ENCODE measurements around the gene CYTH4.

CYTH4 gene

GRCh38 chr22:37346505-37346895 lies 64.2 kb downstream of the CYTH4 start:
- no peaks in the 10 kb centered on the region for H3K4me1 Mint-ChIP-seq (ENCODE audit: low read depth)
- no peak overlapping the region for H3K4me3 Mint-ChIP-seq
- H3K27me3 Mint-ChIP-seq (ENCODE audit: low read depth) = peaks cover 3% of the 10 kb centered on the region
- H3K36me3 Mint-ChIP-seq (ENCODE audit: low read depth) = no peaks in the 10 kb centered on the region
- DNase-seq (ENCODE audit: low spot score) = no peak
- no peaks in the 10 kb centered on the region for H3K9me3 Mint-ChIP-seq
- H3K27ac Mint-ChIP-seq = no peak overlapping the region

- no peaks in the 10 kb centered on the region for H3K4me1 Mint-ChIP-seq (ENCODE audit: low read depth)
- H3K9me3 Mint-ChIP-seq = no peaks in the 10 kb centered on the region
- no peak for DNase-seq (ENCODE audit: low spot score)
- H3K4me3 Mint-ChIP-seq = no peak overlapping the region
- no peaks in the 10 kb centered on the region for H3K36me3 Mint-ChIP-seq (ENCODE audit: low read depth)
- H3K27me3 Mint-ChIP-seq (ENCODE audit: low read depth) = peaks cover 3% of the 10 kb centered on the region
- no peak overlapping the region for H3K27ac Mint-ChIP-seq
Measured at GRCh38 chr22:37349043-37349814, 66.9 kb downstream of the CYTH4 start.

DNA sequence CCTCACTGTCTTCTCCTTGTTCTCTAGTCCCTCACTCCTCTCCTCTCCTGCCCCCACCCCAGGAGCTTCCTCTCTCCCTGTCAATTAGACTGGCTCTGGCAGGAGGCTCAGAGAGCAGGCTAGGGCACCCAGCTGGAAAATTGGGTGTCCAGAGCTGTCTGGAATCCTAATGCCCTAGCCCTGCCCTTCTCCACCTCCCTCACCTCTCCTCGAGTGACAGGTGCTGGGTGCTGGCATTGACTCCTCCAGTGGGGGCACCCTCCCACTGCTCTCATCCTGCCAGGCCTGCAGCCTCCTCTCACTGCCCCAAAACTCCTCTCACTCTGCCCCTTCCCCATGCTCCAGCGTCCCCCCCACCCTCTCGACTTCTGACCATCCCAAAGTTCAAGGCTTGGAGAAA lies 68.9 kb downstream of the CYTH4 start:
- H3K27ac Mint-ChIP-seq = no peak overlapping the region
- DNase-seq (ENCODE audit: low spot score) = no peak
- no peaks in the 10 kb centered on the region for H3K36me3 Mint-ChIP-seq (ENCODE audit: low read depth)
- no peak overlapping the region for H3K4me3 Mint-ChIP-seq
- H3K9me3 Mint-ChIP-seq = no peaks in the 10 kb centered on the region
- no peaks in the 10 kb centered on the region for H3K4me1 Mint-ChIP-seq (ENCODE audit: low read depth)
- H3K27me3 Mint-ChIP-seq (ENCODE audit: low read depth) = no peaks in the 10 kb centered on the region

- no peaks in the 10 kb centered on the region for H3K36me3 Mint-ChIP-seq (ENCODE audit: low read depth)
- H3K27ac Mint-ChIP-seq = no peak overlapping the region
- no peaks in the 10 kb centered on the region for H3K27me3 Mint-ChIP-seq (ENCODE audit: low read depth)
- H3K4me1 Mint-ChIP-seq (ENCODE audit: low read depth) = no peaks in the 10 kb centered on the region
- no peak overlapping the region for H3K4me3 Mint-ChIP-seq
- no peak for DNase-seq (ENCODE audit: low spot score)
- H3K9me3 Mint-ChIP-seq = no peaks in the 10 kb centered on the region
Measured at GRCh38 chr22:37352481-37352880, 70.2 kb downstream of the CYTH4 start.

DNA sequence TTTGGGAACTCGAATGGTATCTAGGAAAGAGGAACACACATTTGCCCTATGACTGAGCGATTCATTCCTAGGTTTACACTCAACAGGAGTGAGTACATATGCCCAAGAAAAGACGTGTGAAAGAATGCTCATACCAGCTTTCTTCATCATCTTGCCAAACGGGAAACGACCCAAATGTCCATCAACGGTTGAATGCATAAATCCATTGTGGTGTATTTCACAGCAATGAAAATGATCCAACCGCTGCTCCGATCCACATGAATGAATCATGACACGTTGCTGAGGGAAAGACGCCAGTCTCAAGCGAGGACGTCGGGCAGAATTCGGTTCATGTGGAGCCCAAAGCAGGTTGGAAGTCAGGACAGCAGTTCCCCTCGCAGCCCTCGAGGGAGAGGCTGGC lies 71.5 kb downstream of the CYTH4 start:
- Mint-ChIP-seq H3K36me3 (ENCODE audit: low read depth) (no peaks in the 10 kb centered on the region), H3K4me3 (no peak overlapping the region), H3K4me1 (ENCODE audit: low read depth) (no peaks in the 10 kb centered on the region), H3K27me3 (ENCODE audit: low read depth) (no peaks in the 10 kb centered on the region), H3K9me3 (no peaks in the 10 kb centered on the region), H3K27ac (no peak overlapping the region)
- no peak for DNase-seq (ENCODE audit: low spot score)

DNA sequence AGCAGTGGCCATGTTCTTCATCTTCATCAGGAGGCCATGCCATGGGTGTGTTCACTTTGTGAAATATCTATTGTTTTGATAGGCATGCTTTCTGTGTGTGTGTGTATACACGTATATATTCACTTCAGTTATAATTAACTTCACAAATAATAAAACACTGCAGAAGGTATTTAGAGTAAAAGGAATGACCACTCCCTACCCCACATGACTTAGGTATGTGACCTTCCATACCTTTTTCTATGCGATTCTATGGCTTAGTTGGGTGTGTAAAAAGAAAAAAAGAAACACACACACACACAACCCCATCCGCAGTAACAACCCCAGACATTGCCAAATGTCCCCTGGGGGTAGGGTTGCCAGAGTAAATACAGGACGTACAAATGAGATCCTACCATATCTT lies 72.0 kb downstream of the CYTH4 start:
- H3K4me1 Mint-ChIP-seq (ENCODE audit: low read depth) = no peaks in the 10 kb centered on the region
- no peak for DNase-seq (ENCODE audit: low spot score)
- no peak overlapping the region for H3K4me3 Mint-ChIP-seq
- no peak overlapping the region for H3K27ac Mint-ChIP-seq
- no peaks in the 10 kb centered on the region for H3K27me3 Mint-ChIP-seq (ENCODE audit: low read depth)
- H3K9me3 Mint-ChIP-seq = no peaks in the 10 kb centered on the region
- no peaks in the 10 kb centered on the region for H3K36me3 Mint-ChIP-seq (ENCODE audit: low read depth)

DNA sequence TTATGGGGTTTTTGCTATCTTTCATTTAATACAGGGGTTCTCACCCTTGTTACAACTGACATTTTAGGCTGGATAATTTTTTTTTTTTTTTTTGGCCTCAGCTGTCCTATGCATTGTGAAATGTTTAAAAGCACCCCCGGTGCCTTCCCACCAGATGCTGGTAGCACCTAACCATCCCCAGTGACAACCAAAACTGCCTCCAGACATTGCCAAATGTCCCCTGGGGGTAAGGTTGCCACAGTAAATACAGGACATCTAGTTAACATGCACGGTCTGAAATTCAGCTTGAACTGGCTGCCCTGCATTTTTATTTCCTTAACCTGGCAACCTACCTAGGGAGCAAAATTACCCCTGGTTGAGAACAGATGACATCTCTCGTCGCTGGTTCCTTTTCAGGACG lies 72.4 kb downstream of the CYTH4 start:
- Mint-ChIP-seq H3K4me3 (no peak overlapping the region), H3K9me3 (no peaks in the 10 kb centered on the region), H3K4me1 (ENCODE audit: low read depth) (no peaks in the 10 kb centered on the region), H3K27me3 (ENCODE audit: low read depth) (no peaks in the 10 kb centered on the region), H3K27ac (no peak overlapping the region), H3K36me3 (ENCODE audit: low read depth) (no peaks in the 10 kb centered on the region)
- DNase-seq (ENCODE audit: low spot score) = no peak

DNA sequence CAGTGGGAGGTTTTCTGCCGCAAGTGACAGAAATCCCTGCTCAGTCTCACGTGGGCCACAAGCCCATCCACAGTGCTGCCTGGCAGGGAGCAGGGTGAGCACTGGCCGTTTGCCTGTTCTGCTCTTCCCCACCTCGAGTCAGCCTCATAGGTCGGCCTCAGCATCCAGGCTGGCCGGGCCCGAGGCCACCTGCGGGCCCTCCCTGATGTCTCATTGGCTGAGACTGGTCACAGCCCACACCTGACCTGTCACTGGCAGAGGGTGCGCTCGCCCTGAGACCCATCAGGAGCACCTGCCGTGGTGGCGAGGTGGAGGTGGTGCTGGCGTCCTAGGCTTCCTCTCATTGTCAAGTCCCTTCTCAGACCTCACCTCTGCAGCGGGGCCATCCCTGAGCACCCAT lies 72.9 kb downstream of the CYTH4 start:
- Mint-ChIP-seq H3K4me1 (ENCODE audit: low read depth) (no peaks in the 10 kb centered on the region), H3K27ac (no peak overlapping the region), H3K36me3 (ENCODE audit: low read depth) (no peaks in the 10 kb centered on the region), H3K27me3 (ENCODE audit: low read depth) (no peaks in the 10 kb centered on the region), H3K9me3 (no peaks in the 10 kb centered on the region), H3K4me3 (no peak overlapping the region)
- DNase-seq (ENCODE audit: low spot score) = no peak

- no peaks in the 10 kb centered on the region for H3K27me3 Mint-ChIP-seq (ENCODE audit: low read depth)
- H3K36me3 Mint-ChIP-seq (ENCODE audit: low read depth) = no peaks in the 10 kb centered on the region
- H3K4me3 Mint-ChIP-seq = no peak overlapping the region
- H3K9me3 Mint-ChIP-seq = no peaks in the 10 kb centered on the region
- H3K27ac Mint-ChIP-seq = no peak overlapping the region
- H3K4me1 Mint-ChIP-seq (ENCODE audit: low read depth) = peaks cover 6% of the 10 kb centered on the region
- no peak for DNase-seq (ENCODE audit: low spot score)
Measured at GRCh38 chr22:37356922-37357321, 74.6 kb downstream of the CYTH4 start.

GRCh38 chr22:37357446-37358075 lies 75.3 kb downstream of the CYTH4 start:
- no peaks in the 10 kb centered on the region for H3K36me3 Mint-ChIP-seq (ENCODE audit: low read depth)
- no peak overlapping the region for H3K4me3 Mint-ChIP-seq
- peaks cover 6% of the 10 kb centered on the region for H3K4me1 Mint-ChIP-seq (ENCODE audit: low read depth)
- no peak for DNase-seq (ENCODE audit: low spot score)
- H3K9me3 Mint-ChIP-seq = no peaks in the 10 kb centered on the region
- no peak overlapping the region for H3K27ac Mint-ChIP-seq
- H3K27me3 Mint-ChIP-seq (ENCODE audit: low read depth) = no peaks in the 10 kb centered on the region

DNA sequence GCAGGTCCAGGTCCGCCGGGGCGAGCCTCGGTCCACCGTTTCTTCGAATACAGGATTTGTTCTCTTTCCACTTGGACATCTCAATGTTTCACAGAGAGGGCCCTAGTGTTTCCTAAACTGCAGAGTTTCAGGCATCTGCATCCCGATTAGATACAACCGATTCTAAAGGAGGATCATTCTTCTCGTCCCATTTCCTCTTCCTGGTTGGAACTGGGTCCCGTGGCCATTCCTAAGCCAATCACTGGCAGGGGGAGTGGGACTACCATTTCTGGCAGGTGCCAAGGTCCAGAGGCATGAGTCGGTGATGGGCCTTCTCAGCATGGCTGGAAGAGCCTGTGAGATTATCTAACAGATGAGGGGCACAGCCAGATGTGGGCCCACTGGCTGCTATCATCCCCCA lies 76.1 kb downstream of the CYTH4 start:
- Mint-ChIP-seq H3K36me3 (ENCODE audit: low read depth) (no peaks in the 10 kb centered on the region), H3K9me3 (no peaks in the 10 kb centered on the region), H3K27me3 (ENCODE audit: low read depth) (no peaks in the 10 kb centered on the region), H3K4me1 (ENCODE audit: low read depth) (peaks cover 6% of the 10 kb centered on the region), H3K4me3 (no peak overlapping the region), H3K27ac (no peak overlapping the region)
- DNase-seq (ENCODE audit: low spot score) = no peak

DNA sequence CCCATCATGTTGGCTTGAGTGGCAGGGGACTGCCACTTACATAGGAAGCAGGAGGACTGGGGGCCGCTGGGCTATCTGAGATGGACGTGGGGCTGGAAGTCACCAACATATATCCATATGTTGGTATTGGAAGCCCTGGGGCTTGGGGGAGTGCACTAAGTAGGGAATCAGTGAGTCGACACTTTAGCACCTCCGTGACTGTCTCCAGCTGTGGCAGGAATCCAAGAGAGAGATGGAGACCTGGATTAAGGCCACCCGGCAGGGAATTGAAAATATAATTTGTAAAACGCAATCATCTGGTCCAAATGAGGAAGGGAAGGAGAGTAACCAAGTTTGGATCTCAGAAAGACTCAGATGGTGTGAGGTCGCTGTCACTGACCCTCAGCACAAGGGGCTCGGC lies 76.6 kb downstream of the CYTH4 start:
- no peaks in the 10 kb centered on the region for H3K36me3 Mint-ChIP-seq (ENCODE audit: low read depth)
- H3K9me3 Mint-ChIP-seq = no peaks in the 10 kb centered on the region
- H3K27ac Mint-ChIP-seq = no peak overlapping the region
- no peaks in the 10 kb centered on the region for H3K27me3 Mint-ChIP-seq (ENCODE audit: low read depth)
- no peak overlapping the region for H3K4me3 Mint-ChIP-seq
- DNase-seq (ENCODE audit: low spot score) = no peak
- peaks cover 6% of the 10 kb centered on the region for H3K4me1 Mint-ChIP-seq (ENCODE audit: low read depth)

DNA sequence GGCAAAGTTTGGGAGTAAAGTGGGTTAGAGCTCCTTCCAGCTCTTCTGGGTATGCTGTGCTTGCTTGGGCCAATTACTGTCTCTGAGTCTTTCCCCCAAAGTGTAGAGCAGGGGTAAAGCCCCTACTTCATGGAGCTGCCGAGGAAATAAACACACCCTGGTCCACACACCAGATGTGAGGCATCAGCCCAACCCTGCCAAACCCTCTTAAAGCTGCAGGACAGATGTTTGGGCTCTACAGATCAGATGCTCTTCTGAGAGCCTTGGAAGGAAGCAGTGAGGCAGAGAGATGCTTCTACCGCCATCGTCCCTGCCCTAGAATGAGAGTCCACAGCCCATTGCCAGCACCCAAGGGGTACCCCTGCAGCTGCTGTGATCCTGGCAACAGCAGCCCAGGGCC lies 80.3 kb downstream of the CYTH4 start:
- H3K36me3 Mint-ChIP-seq (ENCODE audit: low read depth) = no peaks in the 10 kb centered on the region
- H3K4me1 Mint-ChIP-seq (ENCODE audit: low read depth) = peaks cover 6% of the 10 kb centered on the region
- no peaks in the 10 kb centered on the region for H3K9me3 Mint-ChIP-seq
- no peak overlapping the region for H3K4me3 Mint-ChIP-seq
- no peak for DNase-seq (ENCODE audit: low spot score)
- no peaks in the 10 kb centered on the region for H3K27me3 Mint-ChIP-seq (ENCODE audit: low read depth)
- H3K27ac Mint-ChIP-seq = no peak overlapping the region

- Mint-ChIP-seq H3K36me3 (ENCODE audit: low read depth) (no peaks in the 10 kb centered on the region), H3K27me3 (ENCODE audit: low read depth) (no peaks in the 10 kb centered on the region), H3K4me3 (no peak overlapping the region), H3K4me1 (ENCODE audit: low read depth) (peaks cover 6% of the 10 kb centered on the region), H3K9me3 (no peaks in the 10 kb centered on the region), H3K27ac (no peak overlapping the region)
- DNase-seq (ENCODE audit: low spot score) = no peak
Measured at GRCh38 chr22:37363261-37363992, 81.1 kb downstream of the CYTH4 start.
